ENCODE results near the gene GUCY1B1.

GUCY1B1 gene

GRCh38 chr4:155799794-155800123 lies 40.9 kb downstream of the GUCY1B1 start:
- CTCF ChIA-PET = no interaction called here
- no peak for DNase-seq (ENCODE audit: low spot score)
- POLR2A ChIA-PET (ENCODE audit: low non-redundant PET) = no interaction called here
- H3K27ac ChIP-seq = no peak overlapping the region
- no peak for TF ChIP-seq CTCF (conservative IDR thresholded peaks at IDR 0.05; ENCODE audit: low read depth)

- CTCF ChIA-PET = interaction anchor here (0.6 to 1.3 kb wide), 2 partner anchors 99 to 153 kb away, joined by 5 to 8 read pairs; partner anchors contain the start of gene CTSO
- TF ChIP-seq CTCF (conservative IDR thresholded peaks at IDR 0.05; ENCODE audit: low read depth) = no peak
- H3K27ac ChIP-seq = no peak overlapping the region
- DNase-seq (ENCODE audit: low spot score) = no peak
- POLR2A ChIA-PET (ENCODE audit: low non-redundant PET) = no interaction called here
Measured at GRCh38 chr4:155800685-155801343, 42.0 kb downstream of the GUCY1B1 start.

- DNase-seq (ENCODE audit: low spot score) = no peak
- ChIA-PET POLR2A (ENCODE audit: low non-redundant PET) (no interaction called here), CTCF (interaction anchor here (0.5 to 0.6 kb wide), 2 partner anchors 19 to 992 kb away, joined by 5 to 8 read pairs; no protein-coding TSS in a partner anchor)
- H3K27ac ChIP-seq = no peak overlapping the region
- TF ChIP-seq CTCF (conservative IDR thresholded peaks at IDR 0.05; ENCODE audit: low read depth) = no peak
Measured at GRCh38 chr4:155802190-155802959, 43.6 kb downstream of the GUCY1B1 start.

- H3K27ac ChIP-seq = no peak overlapping the region
- DNase-seq (ENCODE audit: low spot score) = no peak
- ChIA-PET POLR2A (ENCODE audit: low non-redundant PET) (no interaction called here), CTCF (interaction anchor here (0.6 kb wide), 1 partner anchor 149 kb away, joined by 3 read pairs; the partner anchor contains the start of gene CTSO)
- no peak for TF ChIP-seq CTCF (conservative IDR thresholded peaks at IDR 0.05; ENCODE audit: low read depth)
Measured at GRCh38 chr4:155805016-155805415, 46.2 kb downstream of the GUCY1B1 start.

GRCh38 chr4:155807021-155807420 lies 48.2 kb downstream of the GUCY1B1 start:
- TF ChIP-seq CTCF (conservative IDR thresholded peaks at IDR 0.05; ENCODE audit: low read depth) = no peak
- H3K27ac ChIP-seq = no peak overlapping the region
- POLR2A ChIA-PET (ENCODE audit: low non-redundant PET) = no interaction called here
- no peak for DNase-seq (ENCODE audit: low spot score)
- CTCF ChIA-PET = interaction anchor here (0.7 to 1.0 kb wide), 2 partner anchors 10 to 262 kb away, joined by 3 to 5 read pairs; no protein-coding TSS in a partner anchor

GRCh38 chr4:155809835-155810234 lies 51.0 kb downstream of the GUCY1B1 start:
- ChIA-PET CTCF (interaction anchor here (0.7 to 1.8 kb wide), 3 partner anchors 36 to 1260 kb away, joined by 3 to 6 read pairs (median 5); partner anchors contain the start of genes CTSO and PLRG1), POLR2A (ENCODE audit: low non-redundant PET) (no interaction called here)
- no peak overlapping the region for H3K27ac ChIP-seq
- TF ChIP-seq CTCF (conservative IDR thresholded peaks at IDR 0.05; ENCODE audit: low read depth) = peak; percentile 65
- DNase-seq (ENCODE audit: low spot score) = peak; percentile 52

Data from RWPE1 (cell line).